Activated naive CD4-positive, alpha-beta T cell treated with anti-CD3 and anti-CD28 coated beads, Interleukin-2, amount 10 ng/mL, durations not matched to agents 7 days and 5 days (primary cell): ENCODE data around the gene CTAGE1.
"Not testable (repeated sequence)": the region's sequence is repeated elsewhere in the genome, so short reads cannot be mapped to it uniquely, and the experiment has no call there.

Experiments
- CTCF ChIA-PET: fragments of 350-600 bp; sonication (Branson Sonifier 250); formaldehyde crosslinking; loops from one replicate; lab custom pipeline; 2021; ENCODE audit warnings: antibody characterized with exemption; lab: Charles Lee
- DNase-seq: peaks from one replicate; pipeline ENCODE4 v3.0.0-alpha.2; 2020
- H3K27ac Mint-ChIP-seq: one replicate; pipeline ENCODE4 v1.8.0; 2021; ENCODE audit warnings: mild to moderate bottlenecking, moderate library complexity, mixed read lengths
- H3K27me3 Mint-ChIP-seq: one replicate; pipeline ENCODE4 v1.8.0; 2021; ENCODE audit warnings: mild to moderate bottlenecking, mixed read lengths
- H3K36me3 Mint-ChIP-seq: one replicate; pipeline ENCODE4 v1.8.0; 2021; ENCODE audit warnings: mixed read lengths
- H3K4me1 Mint-ChIP-seq: one replicate; pipeline ENCODE4 v1.8.0; 2021; ENCODE audit warnings: mixed read lengths
- H3K4me3 Mint-ChIP-seq: one replicate; pipeline ENCODE4 v1.8.0; 2021; ENCODE audit warnings: mild to moderate bottlenecking, moderate library complexity, mixed read lengths
- H3K9me3 Mint-ChIP-seq: one replicate; pipeline ENCODE4 v1.8.0; 2021; ENCODE audit warnings: mixed read lengths

Gene CTAGE1

DNA sequence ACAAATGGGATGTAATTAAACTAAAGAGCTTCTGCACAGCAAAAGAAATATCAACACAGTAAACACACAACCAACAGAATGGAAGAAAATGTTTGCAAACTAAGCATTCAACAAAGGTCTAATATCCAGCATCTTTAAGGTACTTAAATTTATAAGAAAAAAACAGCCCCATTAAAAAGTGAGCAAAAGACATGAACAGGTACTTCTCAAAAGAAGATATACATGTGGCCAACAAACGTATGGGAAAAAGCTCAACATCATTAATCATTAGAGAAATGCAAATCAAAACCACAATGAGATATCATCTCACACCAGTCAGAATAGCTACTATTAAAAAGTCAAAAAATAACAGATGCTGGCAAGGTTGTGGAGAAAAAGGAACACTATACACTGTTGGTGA is 32.6 kb upstream of the CTAGE1 start:
- H3K9me3 Mint-ChIP-seq = peaks cover 16% of the 10 kb centered on the region
- H3K27me3 Mint-ChIP-seq, H3K4me1 Mint-ChIP-seq, H3K27ac Mint-ChIP-seq, DNase-seq, H3K36me3 Mint-ChIP-seq, CTCF ChIA-PET, H3K4me3 Mint-ChIP-seq: not testable (repeated sequence)

DNA sequence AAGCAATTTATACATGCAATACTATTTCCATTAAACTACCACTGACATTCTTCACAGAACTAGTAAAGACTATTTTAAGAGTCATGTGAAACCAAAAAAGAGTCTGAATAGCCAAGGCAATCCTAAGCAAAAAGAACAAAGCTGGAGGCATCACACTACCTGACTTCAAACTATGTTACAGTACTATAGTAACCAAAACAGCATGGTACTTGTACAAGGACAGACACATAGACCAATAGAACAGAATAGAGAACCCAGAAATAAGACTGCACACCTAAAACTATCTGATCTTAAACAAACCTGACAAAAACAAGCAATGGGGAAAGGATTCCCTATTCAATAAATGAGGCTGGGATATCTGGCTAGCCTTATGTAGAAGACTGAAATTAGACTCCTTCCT is 32.0 kb upstream of the CTAGE1 start:
- peaks cover 16% of the 10 kb centered on the region for H3K9me3 Mint-ChIP-seq
- H3K27ac Mint-ChIP-seq, DNase-seq, H3K4me3 Mint-ChIP-seq, H3K4me1 Mint-ChIP-seq, H3K27me3 Mint-ChIP-seq, H3K36me3 Mint-ChIP-seq, CTCF ChIA-PET: not testable (repeated sequence)

DNA sequence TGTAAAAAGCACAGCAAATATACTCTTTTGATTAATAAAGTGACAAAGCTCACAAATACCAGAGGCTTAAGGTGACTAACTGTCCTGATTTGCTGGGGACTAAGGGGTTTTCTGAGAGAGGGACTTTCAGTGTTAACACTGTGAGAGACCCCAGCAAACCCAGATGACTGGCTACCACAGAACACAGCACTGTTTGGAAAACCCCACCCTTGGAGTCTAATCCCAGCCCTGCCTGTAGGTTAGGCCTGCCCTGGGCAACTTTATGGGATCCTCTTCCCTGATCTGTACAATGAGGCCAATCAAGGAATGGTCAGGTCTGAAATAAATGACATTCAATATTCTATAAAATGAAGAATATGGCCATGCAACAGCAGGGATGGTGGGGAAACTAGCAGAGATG is 30.5 kb upstream of the CTAGE1 start:
- no peak overlapping the region for H3K27ac Mint-ChIP-seq
- H3K27me3 Mint-ChIP-seq = no peaks in the 10 kb centered on the region
- H3K36me3 Mint-ChIP-seq = no peaks in the 10 kb centered on the region
- no peak for DNase-seq
- CTCF ChIA-PET = no interaction called here
- H3K4me3 Mint-ChIP-seq = no peak overlapping the region
- peaks cover 16% of the 10 kb centered on the region for H3K9me3 Mint-ChIP-seq
- H3K4me1 Mint-ChIP-seq = no peaks in the 10 kb centered on the region

DNA sequence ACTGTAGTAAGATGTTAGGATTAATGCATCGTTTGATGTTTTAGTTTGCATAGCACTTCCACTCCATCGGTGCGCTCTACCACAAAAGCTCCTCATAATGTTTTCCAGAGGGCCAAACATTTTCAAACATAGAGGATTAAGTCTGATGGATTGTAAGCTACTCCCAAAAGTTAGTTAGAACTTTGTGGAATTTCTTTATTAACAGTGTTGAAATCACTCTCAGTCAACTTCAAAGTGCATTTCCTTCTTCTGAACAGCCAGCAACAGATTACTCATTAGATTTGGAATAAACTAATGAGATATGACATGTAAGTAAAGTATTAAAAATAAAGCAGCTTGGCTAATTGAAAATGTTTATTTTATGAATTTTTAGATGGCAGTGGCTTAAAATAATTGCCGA is 30.1 kb upstream of the CTAGE1 start:
- Mint-ChIP-seq H3K4me3 (no peak overlapping the region), H3K27ac (no peak overlapping the region), H3K36me3 (no peaks in the 10 kb centered on the region), H3K9me3 (peaks cover 16% of the 10 kb centered on the region), H3K4me1 (no peaks in the 10 kb centered on the region), H3K27me3 (no peaks in the 10 kb centered on the region)
- CTCF ChIA-PET = no interaction called here
- DNase-seq = no peak

DNA sequence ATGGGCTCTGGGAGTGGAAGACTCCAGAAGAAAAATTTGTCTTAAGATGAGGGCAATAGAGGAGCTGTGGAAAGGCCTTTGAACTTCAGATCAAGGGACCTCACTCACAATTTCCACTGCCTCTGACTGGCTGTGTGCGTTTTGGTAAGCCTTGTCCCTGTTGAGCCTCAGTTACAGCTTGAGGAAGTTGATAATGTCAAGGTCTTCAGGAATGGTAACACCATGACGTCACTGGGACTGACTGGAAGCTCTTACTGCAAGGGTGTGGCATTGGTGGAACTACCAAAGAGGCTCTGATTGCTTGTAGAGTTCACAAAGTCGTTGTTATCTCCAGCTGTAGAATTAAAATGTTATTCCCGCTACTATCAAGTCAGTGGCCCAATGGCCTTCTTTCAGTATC is 29.2 kb upstream of the CTAGE1 start:
- Mint-ChIP-seq H3K27ac (no peak overlapping the region), H3K36me3 (no peaks in the 10 kb centered on the region), H3K4me1 (no peaks in the 10 kb centered on the region), H3K4me3 (no peak overlapping the region), H3K9me3 (peaks cover 16% of the 10 kb centered on the region), H3K27me3 (no peaks in the 10 kb centered on the region)
- no peak for DNase-seq
- CTCF ChIA-PET = no interaction called here

- Mint-ChIP-seq H3K4me3 (no peak overlapping the region), H3K27me3 (no peaks in the 10 kb centered on the region), H3K4me1 (no peaks in the 10 kb centered on the region), H3K36me3 (no peaks in the 10 kb centered on the region), H3K9me3 (peaks cover 16% of the 10 kb centered on the region), H3K27ac (no peak overlapping the region)
- no peak for DNase-seq
- CTCF ChIA-PET = no interaction called here
These were observed 28.6 kb upstream of the CTAGE1 start for GRCh38 chr18:22446325-22446724.

- H3K4me1 Mint-ChIP-seq = no peaks in the 10 kb centered on the region
- H3K36me3 Mint-ChIP-seq = no peaks in the 10 kb centered on the region
- no peak for DNase-seq
- CTCF ChIA-PET = no interaction called here
- H3K4me3 Mint-ChIP-seq = no peak overlapping the region
- no peaks in the 10 kb centered on the region for H3K27me3 Mint-ChIP-seq
- no peak overlapping the region for H3K27ac Mint-ChIP-seq
- H3K9me3 Mint-ChIP-seq = no peaks in the 10 kb centered on the region
These were observed 23.9 kb upstream of the CTAGE1 start for GRCh38 chr18:22441638-22442037.

- Mint-ChIP-seq H3K4me3 (no peak overlapping the region), H3K27ac (no peak overlapping the region), H3K4me1 (no peaks in the 10 kb centered on the region), H3K36me3 (no peaks in the 10 kb centered on the region), H3K9me3 (no peaks in the 10 kb centered on the region), H3K27me3 (no peaks in the 10 kb centered on the region)
- CTCF ChIA-PET = no interaction called here
- no peak for DNase-seq
These were observed 21.7 kb upstream of the CTAGE1 start for GRCh38 chr18:22439447-22439846.

DNA sequence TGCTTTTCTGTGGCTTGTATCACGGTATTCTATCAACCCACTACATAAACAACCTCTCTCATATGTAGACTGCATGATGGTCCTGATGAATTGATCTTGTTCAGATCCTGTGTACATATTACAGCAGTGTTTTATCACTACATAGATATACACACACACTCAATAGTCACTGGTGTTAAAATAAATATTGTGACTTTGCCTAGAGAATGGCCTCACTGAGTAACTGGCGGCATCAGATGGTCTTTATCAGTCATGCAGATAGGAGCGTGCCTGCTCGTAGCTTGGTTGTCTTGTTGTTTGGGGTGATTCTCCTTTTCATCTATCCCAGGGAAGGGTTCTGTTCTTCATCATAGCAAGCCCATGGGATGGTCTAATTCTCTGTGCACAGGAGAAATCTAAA is 18.4 kb upstream of the CTAGE1 start:
- CTCF ChIA-PET = interaction anchor here (1.0 kb wide), 1 partner anchor 16 kb away, joined by 3 read pairs; no protein-coding TSS in a partner anchor
- Mint-ChIP-seq H3K4me1 (no peaks in the 10 kb centered on the region), H3K4me3 (no peak overlapping the region), H3K27me3 (no peaks in the 10 kb centered on the region), H3K36me3 (no peaks in the 10 kb centered on the region), H3K27ac (no peak overlapping the region), H3K9me3 (no peaks in the 10 kb centered on the region)
- no peak for DNase-seq

DNA sequence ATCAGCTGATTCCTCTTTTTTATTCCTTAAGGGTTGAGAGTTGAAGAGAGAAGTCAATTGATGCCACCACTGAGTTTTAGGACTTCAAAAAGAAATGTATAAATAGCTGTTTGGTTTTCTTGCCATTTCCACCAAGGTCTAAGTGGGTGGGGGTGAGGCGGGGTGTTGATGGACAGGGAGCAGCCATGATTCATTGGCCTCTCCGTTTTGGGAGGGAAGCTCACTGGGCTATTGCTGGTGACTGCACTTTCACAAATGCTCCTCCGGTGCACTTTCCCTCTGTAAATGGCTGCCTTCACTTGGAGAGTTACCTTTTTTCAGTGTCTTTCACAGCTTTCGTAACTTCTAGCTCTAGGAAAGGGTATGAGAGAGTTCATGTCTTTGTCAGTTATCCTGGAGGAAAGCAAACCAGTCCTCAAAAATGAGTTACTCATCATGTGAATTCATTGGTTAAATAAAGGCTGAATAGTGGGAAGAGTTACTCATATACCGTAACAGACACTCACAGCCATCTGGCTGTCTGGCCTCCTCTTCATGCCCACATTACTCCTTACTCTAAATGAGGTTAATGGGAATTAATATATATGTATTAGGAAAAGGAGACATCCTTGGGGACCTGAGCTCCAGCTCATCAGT is 17.4 kb upstream of the CTAGE1 start:
- H3K4me1 Mint-ChIP-seq = no peaks in the 10 kb centered on the region
- H3K27ac Mint-ChIP-seq = no peak overlapping the region
- DNase-seq = no peak
- no peaks in the 10 kb centered on the region for H3K9me3 Mint-ChIP-seq
- H3K36me3 Mint-ChIP-seq = no peaks in the 10 kb centered on the region
- CTCF ChIA-PET = no interaction called here
- no peaks in the 10 kb centered on the region for H3K27me3 Mint-ChIP-seq
- H3K4me3 Mint-ChIP-seq = no peak overlapping the region

DNA sequence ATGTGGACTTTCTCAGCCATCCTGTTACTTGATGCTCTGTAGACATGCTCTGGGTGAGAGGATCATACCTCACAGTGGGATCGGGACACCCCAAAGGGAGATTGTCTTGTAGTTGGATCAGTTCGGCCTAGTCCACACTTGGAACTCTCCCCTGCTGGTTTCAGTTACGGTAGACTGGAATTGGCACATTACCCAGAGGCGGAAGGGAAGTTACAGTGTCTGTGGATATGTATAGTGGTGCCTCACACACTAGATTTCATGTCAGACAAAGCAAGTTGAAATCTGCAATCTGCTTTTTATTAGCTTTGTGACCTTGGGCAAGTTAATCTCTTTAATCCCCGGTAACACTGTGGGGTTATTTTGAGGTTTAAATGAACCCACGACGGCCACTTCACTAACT is 16.2 kb upstream of the CTAGE1 start:
- DNase-seq = no peak
- Mint-ChIP-seq H3K36me3 (no peaks in the 10 kb centered on the region), H3K9me3 (no peaks in the 10 kb centered on the region), H3K4me3 (no peak overlapping the region), H3K27ac (no peak overlapping the region), H3K27me3 (no peaks in the 10 kb centered on the region), H3K4me1 (no peaks in the 10 kb centered on the region)
- CTCF ChIA-PET = no interaction called here

- Mint-ChIP-seq H3K27ac (no peak overlapping the region), H3K9me3 (no peaks in the 10 kb centered on the region), H3K4me3 (no peak overlapping the region), H3K4me1 (no peaks in the 10 kb centered on the region), H3K27me3 (no peaks in the 10 kb centered on the region), H3K36me3 (no peaks in the 10 kb centered on the region)
- CTCF ChIA-PET = no interaction called here
- no peak for DNase-seq
These were observed 15.0 kb upstream of the CTAGE1 start for GRCh38 chr18:22432657-22433137.

DNA sequence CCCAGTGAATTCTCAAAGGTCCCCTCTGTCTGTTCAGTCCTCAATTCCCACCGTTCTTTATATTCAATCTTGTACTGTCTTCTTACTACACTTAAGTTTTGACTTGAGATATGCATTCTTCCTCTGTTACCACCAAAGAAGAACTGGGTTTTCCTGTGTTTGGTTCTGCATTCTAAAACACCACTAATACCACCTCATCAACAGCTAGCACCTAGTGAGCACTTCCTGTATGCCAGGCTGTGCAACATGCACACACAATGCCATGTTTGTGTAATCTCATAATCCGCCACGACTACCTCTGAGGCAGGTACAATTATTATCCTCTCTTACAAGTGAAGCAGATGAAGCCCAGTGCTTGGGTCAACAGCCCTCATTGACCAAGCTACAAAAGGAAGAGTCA is 11.8 kb upstream of the CTAGE1 start:
- Mint-ChIP-seq H3K27ac (no peak overlapping the region), H3K4me3 (no peak overlapping the region), H3K27me3 (no peaks in the 10 kb centered on the region), H3K9me3 (no peaks in the 10 kb centered on the region), H3K36me3 (no peaks in the 10 kb centered on the region), H3K4me1 (no peaks in the 10 kb centered on the region)
- CTCF ChIA-PET = no interaction called here
- DNase-seq = no peak

- CTCF ChIA-PET = no interaction called here
- no peak overlapping the region for H3K27ac Mint-ChIP-seq
- no peak overlapping the region for H3K4me3 Mint-ChIP-seq
- H3K9me3 Mint-ChIP-seq = no peaks in the 10 kb centered on the region
- H3K4me1 Mint-ChIP-seq = no peaks in the 10 kb centered on the region
- H3K27me3 Mint-ChIP-seq = no peaks in the 10 kb centered on the region
- no peak for DNase-seq
- no peaks in the 10 kb centered on the region for H3K36me3 Mint-ChIP-seq
These were observed 11.0 kb upstream of the CTAGE1 start for GRCh38 chr18:22428672-22429071.

GRCh38 chr18:22427822-22428549 is 10.3 kb upstream of the CTAGE1 start:
- CTCF ChIA-PET = no interaction called here
- Mint-ChIP-seq H3K27ac (no peak overlapping the region), H3K36me3 (no peaks in the 10 kb centered on the region)

More at GRCh38 chr18:22427822-22428549, 10.3 kb upstream of the CTAGE1 start:
- Mint-ChIP-seq H3K9me3 (no peaks in the 10 kb centered on the region), H3K4me1 (no peaks in the 10 kb centered on the region), H3K4me3 (no peak overlapping the region), H3K27me3 (no peaks in the 10 kb centered on the region)
- no peak for DNase-seq
